NB4 (cell line): Measurements from ENCODE around the gene MAP3K8.

Source experiments
- CTCF ChIP-seq: IDR thresholded peaks from one replicate; pipeline ENCODE4 v1.5.1; 2012; ENCODE audit warnings: low read depth, low read length
- MAX ChIP-seq: IDR thresholded peaks from 2 replicates; pipeline ENCODE4 v1.6.1; 2011; ENCODE audit warnings: low read depth, low read length

- TF ChIP-seq CTCF: no peak
- TF ChIP-seq MAX: no peak
Observed at GRCh38 chr10:30463944-30464451, 30.0 kb downstream of the MAP3K8 start.
